ENCODE measurements around the gene RAI1.

RAI1 gene

DNA sequence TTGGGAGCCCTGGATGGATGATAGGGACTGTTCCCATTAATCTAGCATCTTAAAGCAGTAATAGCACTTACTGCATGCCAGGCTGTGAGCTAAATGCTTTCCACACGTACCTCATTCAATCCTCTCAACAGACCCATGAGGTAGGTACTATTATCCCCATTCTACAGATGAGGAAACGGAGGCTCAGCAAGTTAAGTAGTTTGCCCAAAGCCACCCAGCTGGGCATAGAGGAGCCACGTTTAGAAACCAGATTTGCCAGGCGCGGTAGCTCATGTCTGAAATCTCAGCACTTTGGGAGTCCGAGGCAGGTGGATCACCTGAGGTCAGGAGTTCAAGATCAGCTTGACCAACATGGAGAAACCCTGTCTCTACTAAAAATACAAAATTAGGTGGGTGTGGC is 2.0 kb upstream of the RAI1 start:
- no peak overlapping the region for H3K27ac ChIP-seq (ENCODE audit: low read length, poor library complexity, severe bottlenecking)
- H3K4me2 ChIP-seq (ENCODE audit: low read length, poor library complexity, severe bottlenecking), result no peak overlapping the region
- no peak overlapping the region for H3K4me3 ChIP-seq (ENCODE audit: insufficient read depth in 1 of 2, low read depth in 1 of 2, low read length in 2 of 2)
- no peak overlapping the region for H2BK12ac ChIP-seq (ENCODE audit: low read length in 2 of 2)
- H3K9me3 ChIP-seq (ENCODE audit: control insufficient read depth, low read length), result no peaks in the 10 kb centered on the region
- no peak overlapping the region for H2AK5ac ChIP-seq (ENCODE audit: low read length, severe bottlenecking)
- no peak overlapping the region for H3K9ac ChIP-seq (ENCODE audit: low read length)
- H2BK120ac ChIP-seq (ENCODE audit: low read depth, low read length), result no peak overlapping the region
- peak overlapping the region in 1 of 2 experiments; percentile 15 for H3K23ac ChIP-seq (ENCODE audit: low read length in 2 of 2)
- no peak overlapping the region for H4K91ac ChIP-seq (ENCODE audit: low read length)
- DNase-seq, result no peak
- no peak overlapping the region for H3K14ac ChIP-seq (ENCODE audit: low read length in 2 of 2)
- H2BK15ac ChIP-seq (ENCODE audit: low read depth, poor library complexity, severe bottlenecking), result no peak overlapping the region
- H3K27me3 ChIP-seq (ENCODE audit: control insufficient read depth in 1 of 2, insufficient read depth in 1 of 2, low read length in 2 of 2), result peaks cover 5 to 14% of the 10 kb centered on the region in 2 experiments
- H2AFZ ChIP-seq (ENCODE audit: low read depth, low read length), result no peak overlapping the region
- WGBS, result 85% methylated on average over 6 of the region's 6 CpGs
- no peak overlapping the region for H4K8ac ChIP-seq (ENCODE audit: low read length)
- H3K36me3 ChIP-seq (ENCODE audit: control insufficient read depth in 1 of 2, insufficient read depth in 2 of 2, low read depth in 1 of 2, low read length in 2 of 2), result no peaks in the 10 kb centered on the region
- H3K4me1 ChIP-seq (ENCODE audit: control insufficient read depth, insufficient read depth, low read depth, low read length), result peaks cover 20% of the 10 kb centered on the region
- no peaks in the 10 kb centered on the region for H3K79me1 ChIP-seq (replicated peaks; ENCODE audit: low read length, poor library complexity, severe bottlenecking)
- no peak overlapping the region for H3K18ac ChIP-seq (ENCODE audit: low read depth in 1 of 2, low read length in 2 of 2)
- H2BK5ac ChIP-seq (ENCODE audit: low read depth, low read length, poor library complexity, severe bottlenecking), result no peak overlapping the region
- H3K4ac ChIP-seq (ENCODE audit: low read depth in 1 of 2, low read length in 2 of 2), result no peak overlapping the region

DNA sequence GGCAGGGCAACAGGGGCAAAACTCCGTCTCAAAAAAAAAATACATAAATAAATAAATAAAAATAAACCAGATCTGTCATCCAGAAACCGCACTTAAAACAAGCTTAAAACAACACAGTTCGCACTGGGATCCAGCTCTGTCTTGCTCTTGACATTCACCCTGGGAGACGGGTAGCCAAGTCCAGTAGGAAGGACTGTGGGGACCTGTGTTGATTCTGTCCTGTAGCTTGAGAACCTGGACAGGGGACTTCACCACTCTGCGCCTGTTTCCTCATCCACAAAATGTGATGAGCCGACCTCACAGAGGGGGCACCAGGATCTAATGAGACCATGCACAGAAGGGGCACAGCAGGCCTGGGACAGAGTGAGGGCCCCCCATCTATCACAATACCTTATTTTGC is 1.5 kb upstream of the RAI1 start:
- Histone ChIP-seq H3K4me3 (ENCODE audit: insufficient read depth in 1 of 2, low read depth in 1 of 2, low read length in 2 of 2) (no peak overlapping the region), H3K23ac (ENCODE audit: low read length in 2 of 2) (no peak overlapping the region), H2AFZ (ENCODE audit: low read depth, low read length) (no peak overlapping the region), H4K91ac (ENCODE audit: low read length) (no peak overlapping the region), H3K9ac (ENCODE audit: low read length) (no peak overlapping the region), H2BK12ac (ENCODE audit: low read length in 2 of 2) (no peak overlapping the region), H3K79me1 (replicated peaks; ENCODE audit: low read length, poor library complexity, severe bottlenecking) (no peaks in the 10 kb centered on the region), H2BK5ac (ENCODE audit: low read depth, low read length, poor library complexity, severe bottlenecking) (no peak overlapping the region), H3K9me3 (ENCODE audit: control insufficient read depth, low read length) (no peaks in the 10 kb centered on the region), H2AK5ac (ENCODE audit: low read length, severe bottlenecking) (no peak overlapping the region), H3K27ac (ENCODE audit: low read length, poor library complexity, severe bottlenecking) (no peak overlapping the region), H3K4me1 (ENCODE audit: control insufficient read depth, insufficient read depth, low read depth, low read length) (peaks cover 20% of the 10 kb centered on the region), H3K4me2 (ENCODE audit: low read length, poor library complexity, severe bottlenecking) (no peak overlapping the region), H2BK120ac (ENCODE audit: low read depth, low read length) (no peak overlapping the region), H3K4ac (ENCODE audit: low read depth in 1 of 2, low read length in 2 of 2) (no peak overlapping the region), H3K18ac (ENCODE audit: low read depth in 1 of 2, low read length in 2 of 2) (no peak overlapping the region), H3K36me3 (ENCODE audit: control insufficient read depth in 1 of 2, insufficient read depth in 2 of 2, low read depth in 1 of 2, low read length in 2 of 2) (no peaks in the 10 kb centered on the region), H3K27me3 (ENCODE audit: control insufficient read depth in 1 of 2, insufficient read depth in 1 of 2, low read length in 2 of 2) (peaks cover 5 to 9% of the 10 kb centered on the region in 2 experiments), H2BK15ac (ENCODE audit: low read depth, poor library complexity, severe bottlenecking) (no peak overlapping the region), H4K8ac (ENCODE audit: low read length) (no peak overlapping the region), H3K14ac (ENCODE audit: low read length in 2 of 2) (no peak overlapping the region)
- WGBS, result 93% methylated on average over 5 of the region's 6 CpGs
- no peak for DNase-seq

DNA sequence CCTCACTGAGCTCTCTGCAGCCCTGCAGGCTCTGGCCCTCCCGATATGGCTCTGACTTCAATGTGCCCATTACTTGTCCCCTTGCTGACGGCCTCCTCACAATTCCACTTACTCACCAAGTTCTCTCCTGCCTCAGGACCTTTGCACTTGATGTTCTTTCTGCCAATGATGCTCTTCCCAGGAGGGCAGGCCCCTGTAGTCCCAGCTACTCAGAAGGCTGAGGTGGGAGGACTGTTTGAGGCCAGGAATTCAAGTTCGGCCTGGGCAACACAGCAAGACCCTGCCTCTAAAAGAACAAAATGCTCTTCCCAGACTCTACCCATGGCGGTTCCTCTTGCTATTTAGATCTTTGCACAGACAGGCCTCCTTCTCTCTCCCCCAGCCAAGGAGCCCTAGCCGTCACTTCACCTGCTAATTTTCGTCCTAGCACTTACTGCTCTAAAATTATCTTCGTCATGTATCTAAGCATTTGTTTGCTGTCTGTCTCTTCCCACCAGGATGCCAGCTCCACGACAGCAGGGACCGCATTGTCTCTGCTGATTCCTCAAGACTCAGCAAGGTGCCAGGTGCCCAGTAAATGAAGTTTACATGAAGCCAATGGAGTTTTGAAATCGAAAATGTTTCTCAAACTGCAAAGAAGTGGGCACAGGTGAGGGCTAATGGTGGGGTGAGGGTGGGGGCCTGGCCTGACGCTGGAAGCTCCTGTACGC is 626 bp upstream of the RAI1 start:
- H3K4me1 ChIP-seq (ENCODE audit: control insufficient read depth, insufficient read depth, low read depth, low read length), result peaks cover 26% of the 10 kb centered on the region
- DNase-seq, result no peak
- WGBS, result 50% methylated on average over 12 of the region's 12 CpGs

DNA sequence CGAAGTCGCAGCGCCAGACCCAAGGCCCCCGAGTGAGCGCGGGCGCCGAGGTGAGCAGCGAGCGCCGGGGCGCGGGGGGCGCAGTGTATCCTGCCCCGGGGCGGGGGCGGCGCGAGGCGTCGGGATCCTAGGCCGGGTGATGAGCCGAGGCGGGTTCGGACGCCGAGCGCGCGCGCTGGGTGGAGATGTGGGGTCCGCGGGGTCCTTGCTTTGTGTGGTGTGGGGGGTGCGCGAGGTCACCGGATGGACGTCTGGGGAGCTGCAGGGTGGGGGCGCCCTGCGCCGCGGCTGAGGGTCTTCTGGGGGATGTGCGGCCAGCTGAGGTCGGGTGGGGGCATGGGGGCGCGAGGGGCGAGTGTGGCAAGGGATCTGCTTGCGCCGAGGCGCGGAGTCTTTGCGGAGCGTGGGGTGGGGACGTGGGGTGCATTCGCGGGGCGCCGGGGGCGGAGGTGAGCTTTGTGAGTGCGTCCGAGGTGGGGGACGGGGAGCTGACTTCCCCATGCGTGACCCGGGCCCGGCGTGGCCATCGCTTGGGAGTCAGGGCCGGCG is 560 bp downstream of the RAI1 start:
- peak overlapping the region; percentile 94 to 98 for H3K18ac ChIP-seq (ENCODE audit: low read depth in 1 of 2, low read length in 2 of 2)
- H3K4me1 ChIP-seq (ENCODE audit: control insufficient read depth, insufficient read depth, low read depth, low read length), result peaks cover 33% of the 10 kb centered on the region
- peak overlapping the region; percentile 66 for H4K8ac ChIP-seq (ENCODE audit: low read length)
- H3K23ac ChIP-seq (ENCODE audit: low read length in 2 of 2), result peak overlapping the region in 1 of 2 experiments; percentile 70
- H3K9ac ChIP-seq (ENCODE audit: low read length), result peak overlapping the region; percentile 93
- H3K14ac ChIP-seq (ENCODE audit: low read length in 2 of 2), result peak overlapping the region; percentile 78 to 94
- H2BK12ac ChIP-seq (ENCODE audit: low read length in 2 of 2), result peak overlapping the region in 1 of 2 experiments; percentile 74
- peak overlapping the region; percentile 93 for H2BK15ac ChIP-seq (ENCODE audit: low read depth, poor library complexity, severe bottlenecking)
- peak overlapping the region; percentile 78 to 80 for H3K4me3 ChIP-seq (ENCODE audit: insufficient read depth in 1 of 2, low read depth in 1 of 2, low read length in 2 of 2)
- H3K4me2 ChIP-seq (ENCODE audit: low read length, poor library complexity, severe bottlenecking), result peak overlapping the region; percentile 76
- peak overlapping the region; percentile 40 for H2BK5ac ChIP-seq (ENCODE audit: low read depth, low read length, poor library complexity, severe bottlenecking)
- 2% methylated on average over 40 of the region's 68 CpGs for WGBS
- no peaks in the 10 kb centered on the region for H3K9me3 ChIP-seq (ENCODE audit: control insufficient read depth, low read length)
- no peak for DNase-seq
- H3K27ac ChIP-seq (ENCODE audit: low read length, poor library complexity, severe bottlenecking), result no peak overlapping the region
- H3K79me1 ChIP-seq (replicated peaks; ENCODE audit: low read length, poor library complexity, severe bottlenecking), result no peaks in the 10 kb centered on the region
- peak overlapping the region; percentile 53 to 97 for H3K4ac ChIP-seq (ENCODE audit: low read depth in 1 of 2, low read length in 2 of 2)
- peaks cover 4 to 5% of the 10 kb centered on the region in 2 experiments for H3K27me3 ChIP-seq (ENCODE audit: control insufficient read depth in 1 of 2, insufficient read depth in 1 of 2, low read length in 2 of 2)
- H2AFZ ChIP-seq (ENCODE audit: low read depth, low read length), result no peak overlapping the region
- peak overlapping the region; percentile 92 for H2BK120ac ChIP-seq (ENCODE audit: low read depth, low read length)
- peak overlapping the region; percentile 79 for H4K91ac ChIP-seq (ENCODE audit: low read length)
- no peak overlapping the region for H2AK5ac ChIP-seq (ENCODE audit: low read length, severe bottlenecking)
- H3K36me3 ChIP-seq (ENCODE audit: control insufficient read depth in 1 of 2, insufficient read depth in 2 of 2, low read depth in 1 of 2, low read length in 2 of 2), result no peaks in the 10 kb centered on the region

More for the DNA sequence above, 626 bp upstream of the RAI1 start:
- H2AK5ac ChIP-seq (ENCODE audit: low read length, severe bottlenecking), result no peak overlapping the region
- H3K23ac ChIP-seq (ENCODE audit: low read length in 2 of 2), result no peak overlapping the region
- H2BK5ac ChIP-seq (ENCODE audit: low read depth, low read length, poor library complexity, severe bottlenecking), result no peak overlapping the region
- H3K4ac ChIP-seq (ENCODE audit: low read depth in 1 of 2, low read length in 2 of 2), result no peak overlapping the region
- H3K4me2 ChIP-seq (ENCODE audit: low read length, poor library complexity, severe bottlenecking), result peak overlapping the region; percentile 35
- H3K27ac ChIP-seq (ENCODE audit: low read length, poor library complexity, severe bottlenecking), result no peak overlapping the region
- peaks cover 4 to 5% of the 10 kb centered on the region in 2 experiments for H3K27me3 ChIP-seq (ENCODE audit: control insufficient read depth in 1 of 2, insufficient read depth in 1 of 2, low read length in 2 of 2)
- H3K9me3 ChIP-seq (ENCODE audit: control insufficient read depth, low read length), result no peaks in the 10 kb centered on the region
- no peak overlapping the region for H4K8ac ChIP-seq (ENCODE audit: low read length)
- H2BK12ac ChIP-seq (ENCODE audit: low read length in 2 of 2), result peak overlapping the region in 1 of 2 experiments; percentile 1
- H3K79me1 ChIP-seq (replicated peaks; ENCODE audit: low read length, poor library complexity, severe bottlenecking), result no peaks in the 10 kb centered on the region
- H2AFZ ChIP-seq (ENCODE audit: low read depth, low read length), result no peak overlapping the region
- peak overlapping the region in 1 of 2 experiments; percentile 31 for H3K4me3 ChIP-seq (ENCODE audit: insufficient read depth in 1 of 2, low read depth in 1 of 2, low read length in 2 of 2)
- H3K14ac ChIP-seq (ENCODE audit: low read length in 2 of 2), result no peak overlapping the region
- no peaks in the 10 kb centered on the region for H3K36me3 ChIP-seq (ENCODE audit: control insufficient read depth in 1 of 2, insufficient read depth in 2 of 2, low read depth in 1 of 2, low read length in 2 of 2)
- H4K91ac ChIP-seq (ENCODE audit: low read length), result no peak overlapping the region
- no peak overlapping the region for H2BK15ac ChIP-seq (ENCODE audit: low read depth, poor library complexity, severe bottlenecking)
- peak overlapping the region in 1 of 2 experiments; percentile 1 for H3K18ac ChIP-seq (ENCODE audit: low read depth in 1 of 2, low read length in 2 of 2)
- H2BK120ac ChIP-seq (ENCODE audit: low read depth, low read length), result no peak overlapping the region
- no peak overlapping the region for H3K9ac ChIP-seq (ENCODE audit: low read length)
